ENCODE data around the gene HIBCH.

HIBCH gene

DNA sequence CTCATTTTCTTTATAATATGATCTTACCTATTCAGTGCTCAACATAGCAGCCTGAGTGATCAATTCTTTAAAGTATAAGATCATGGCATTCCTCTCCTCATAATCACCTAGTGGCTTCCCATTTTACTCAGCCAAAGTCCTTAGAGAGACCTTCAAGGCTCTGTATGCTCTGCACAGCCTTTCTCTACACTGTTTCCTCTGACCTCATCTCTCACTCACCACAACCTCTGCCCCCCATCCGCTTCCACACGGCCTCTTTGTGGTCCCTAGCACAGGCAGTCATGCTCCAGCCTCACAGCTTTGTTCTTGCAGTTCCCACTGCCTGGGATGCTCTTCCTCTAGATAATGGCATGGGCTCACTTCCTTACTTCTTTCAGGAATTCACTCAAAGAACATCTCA lies 109.2 kb downstream of the HIBCH start:
- TF ChIP-seq CTCF (IDR thresholded peaks at IDR 0.05; ENCODE audit: extremely low read depth, insufficient read depth, missing control alignments) = no peak
- in situ Hi-C loops (cut with MboI; ENCODE audit: low pct_unique_long_range_greater_than_20kb, low sequenced_read_pairs, unreplicated experiment) = no loop called here
- no peak for DNase-seq (ENCODE audit: low spot score)

DNA sequence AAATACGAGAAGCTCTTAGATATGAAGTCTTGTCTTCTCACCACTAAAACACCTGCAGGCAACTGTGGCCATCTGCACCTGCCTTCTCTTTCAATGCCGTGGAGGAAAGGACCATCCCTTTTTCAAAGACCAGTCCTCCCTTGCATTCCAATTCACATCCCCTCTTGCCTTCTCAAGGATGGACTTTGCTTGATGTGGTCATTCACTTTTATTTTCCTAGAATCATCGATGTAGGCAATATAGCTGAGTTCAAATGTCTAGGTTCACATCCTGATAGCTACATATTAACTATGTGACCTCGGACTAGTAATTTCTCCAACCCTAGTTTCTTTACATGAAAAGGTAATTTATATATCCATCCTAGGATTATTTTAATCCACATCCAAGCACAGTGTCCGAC lies 110.1 kb downstream of the HIBCH start:
- TF ChIP-seq CTCF (IDR thresholded peaks at IDR 0.05; ENCODE audit: extremely low read depth, insufficient read depth, missing control alignments) = no peak
- DNase-seq (ENCODE audit: low spot score) = no peak
- in situ Hi-C loops (cut with MboI; ENCODE audit: low pct_unique_long_range_greater_than_20kb, low sequenced_read_pairs, unreplicated experiment) = no loop called here

DNA sequence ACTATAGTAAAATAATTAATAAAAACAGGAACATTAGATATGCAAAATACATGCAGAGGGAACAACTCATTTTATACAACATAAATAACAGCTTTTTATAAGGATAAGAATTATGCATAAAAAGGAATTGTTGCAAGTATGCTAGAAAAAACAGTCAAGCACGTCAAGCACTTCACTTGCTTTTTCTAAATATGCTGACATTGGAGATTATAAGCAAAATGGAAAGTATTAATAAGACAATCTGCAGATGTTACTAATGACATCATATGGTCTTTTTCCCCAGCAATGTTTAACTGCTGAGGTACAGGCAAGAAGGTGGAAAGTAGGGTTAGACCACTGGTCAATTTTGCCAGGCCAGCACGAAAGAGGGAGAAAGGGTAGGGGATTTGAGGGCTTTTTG lies 111.7 kb downstream of the HIBCH start:
- no peak for DNase-seq (ENCODE audit: low spot score)
- no peak for TF ChIP-seq CTCF (IDR thresholded peaks at IDR 0.05; ENCODE audit: extremely low read depth, insufficient read depth, missing control alignments)
- in situ Hi-C loops (cut with MboI; ENCODE audit: low pct_unique_long_range_greater_than_20kb, low sequenced_read_pairs, unreplicated experiment) = no loop called here

DNA sequence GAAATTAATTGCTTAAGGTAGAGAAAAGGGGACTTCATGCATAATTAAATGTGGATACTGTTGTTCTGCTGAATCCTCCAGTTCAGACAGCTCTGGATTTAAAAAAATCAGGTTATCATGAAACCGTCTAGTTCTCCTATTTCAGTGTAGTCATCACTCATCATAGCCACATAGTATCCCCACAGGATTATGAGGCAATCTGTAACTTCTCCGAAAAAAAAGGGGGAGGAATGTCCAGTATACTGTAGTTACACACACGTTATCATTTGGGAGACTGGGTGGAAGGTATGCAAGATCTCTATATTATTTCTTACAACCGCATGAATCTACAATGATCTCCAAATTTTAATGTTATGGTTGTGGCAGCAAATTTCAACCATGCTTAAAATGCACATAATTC lies 114.0 kb downstream of the HIBCH start:
- no peak for DNase-seq (ENCODE audit: low spot score)
- TF ChIP-seq CTCF (IDR thresholded peaks at IDR 0.05; ENCODE audit: extremely low read depth, insufficient read depth, missing control alignments) = no peak
- in situ Hi-C loops (cut with MboI; ENCODE audit: low pct_unique_long_range_greater_than_20kb, low sequenced_read_pairs, unreplicated experiment) = no loop called here

GRCh38 chr2:190202604-190203003 lies 117.0 kb downstream of the HIBCH start:
- no peak for DNase-seq (ENCODE audit: low spot score)
- in situ Hi-C loops (cut with MboI; ENCODE audit: low pct_unique_long_range_greater_than_20kb, low sequenced_read_pairs, unreplicated experiment) = no loop called here
- no peak for TF ChIP-seq CTCF (IDR thresholded peaks at IDR 0.05; ENCODE audit: extremely low read depth, insufficient read depth, missing control alignments)

DNA sequence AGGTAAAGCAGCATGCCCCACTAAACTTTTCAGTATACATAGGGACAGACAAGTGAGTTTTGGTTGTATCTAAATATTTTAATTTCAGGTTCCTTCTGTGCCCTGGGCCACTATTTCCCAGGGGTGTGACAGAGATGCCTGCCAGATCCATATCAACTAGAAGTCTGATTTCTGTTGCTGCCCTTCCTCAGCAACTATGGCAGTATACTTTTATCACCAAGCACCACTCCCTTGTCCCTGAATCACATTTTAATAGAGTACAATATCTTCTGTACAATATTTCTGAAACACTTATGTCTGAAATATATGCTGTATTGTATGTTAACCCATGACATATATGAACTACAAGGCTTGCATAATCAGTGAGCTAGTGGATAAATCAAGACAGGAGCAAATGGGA lies 117.6 kb downstream of the HIBCH start:
- in situ Hi-C loops (cut with MboI; ENCODE audit: low pct_unique_long_range_greater_than_20kb, low sequenced_read_pairs, unreplicated experiment) = no loop called here
- DNase-seq (ENCODE audit: low spot score) = no peak
- TF ChIP-seq CTCF (IDR thresholded peaks at IDR 0.05; ENCODE audit: extremely low read depth, insufficient read depth, missing control alignments) = no peak

DNA sequence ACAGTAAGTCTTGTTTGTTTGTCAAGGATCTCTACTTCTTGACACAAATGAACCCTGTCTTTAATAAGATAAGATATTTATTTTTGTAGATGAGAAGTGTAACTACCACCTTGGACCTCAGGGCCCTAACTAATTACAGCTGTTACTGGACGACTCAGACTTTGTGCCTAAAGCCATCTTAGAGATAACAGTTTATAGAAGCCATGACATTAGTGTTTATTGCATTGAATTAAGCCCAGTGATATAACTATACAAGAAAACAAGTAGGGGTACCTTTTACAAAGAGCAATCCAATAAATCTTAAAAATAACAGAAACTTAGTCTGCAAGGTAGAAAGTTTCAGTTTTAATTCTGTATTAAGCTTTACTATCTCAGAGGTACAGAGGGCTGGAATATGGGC lies 119.0 kb downstream of the HIBCH start:
- no peak for DNase-seq (ENCODE audit: low spot score)
- in situ Hi-C loops (cut with MboI; ENCODE audit: low pct_unique_long_range_greater_than_20kb, low sequenced_read_pairs, unreplicated experiment) = no loop called here
- TF ChIP-seq CTCF (IDR thresholded peaks at IDR 0.05; ENCODE audit: extremely low read depth, insufficient read depth, missing control alignments) = no peak

Measured in GM13977 (cell line).